GM12801 (cell line): ENCODE results near the gene CADM2.

ENCODE experiments used
- TF ChIP-seq, protein P1 (sequence below): IDR thresholded peaks from one replicate; pipeline ENCODE4 v1.5.1; 2011; ENCODE audit warnings: control low read depth; ENCODE audit not compliant: insufficient read length; ENCODE audit errors: extremely low read depth

The CADM2 gene

DNA sequence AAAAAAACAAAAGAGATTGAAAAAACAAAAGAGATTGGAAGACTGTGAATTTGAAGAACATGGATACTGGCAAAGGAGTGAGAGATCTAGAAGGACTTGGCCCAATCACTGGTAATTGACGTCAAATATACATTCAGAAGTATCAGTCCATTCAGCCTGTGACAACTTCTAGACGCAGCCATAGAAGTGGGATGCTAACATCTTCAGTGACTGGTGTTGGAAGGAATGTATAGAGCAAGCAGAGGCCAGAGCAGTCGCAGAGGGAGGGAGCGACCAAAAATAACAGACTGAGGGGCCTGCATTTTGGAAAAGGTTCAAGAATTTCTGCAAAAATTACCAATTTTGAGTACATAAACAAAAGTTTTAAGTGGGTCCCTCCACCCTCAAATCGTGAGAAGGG, 473.3 kb downstream of the CADM2 start:
- TF ChIP-seq, protein P1, sequence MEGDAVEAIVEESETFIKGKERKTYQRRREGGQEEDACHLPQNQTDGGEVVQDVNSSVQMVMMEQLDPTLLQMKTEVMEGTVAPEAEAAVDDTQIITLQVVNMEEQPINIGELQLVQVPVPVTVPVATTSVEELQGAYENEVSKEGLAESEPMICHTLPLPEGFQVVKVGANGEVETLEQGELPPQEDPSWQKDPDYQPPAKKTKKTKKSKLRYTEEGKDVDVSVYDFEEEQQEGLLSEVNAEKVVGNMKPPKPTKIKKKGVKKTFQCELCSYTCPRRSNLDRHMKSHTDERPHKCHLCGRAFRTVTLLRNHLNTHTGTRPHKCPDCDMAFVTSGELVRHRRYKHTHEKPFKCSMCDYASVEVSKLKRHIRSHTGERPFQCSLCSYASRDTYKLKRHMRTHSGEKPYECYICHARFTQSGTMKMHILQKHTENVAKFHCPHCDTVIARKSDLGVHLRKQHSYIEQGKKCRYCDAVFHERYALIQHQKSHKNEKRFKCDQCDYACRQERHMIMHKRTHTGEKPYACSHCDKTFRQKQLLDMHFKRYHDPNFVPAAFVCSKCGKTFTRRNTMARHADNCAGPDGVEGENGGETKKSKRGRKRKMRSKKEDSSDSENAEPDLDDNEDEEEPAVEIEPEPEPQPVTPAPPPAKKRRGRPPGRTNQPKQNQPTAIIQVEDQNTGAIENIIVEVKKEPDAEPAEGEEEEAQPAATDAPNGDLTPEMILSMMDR, result no peak

DNA sequence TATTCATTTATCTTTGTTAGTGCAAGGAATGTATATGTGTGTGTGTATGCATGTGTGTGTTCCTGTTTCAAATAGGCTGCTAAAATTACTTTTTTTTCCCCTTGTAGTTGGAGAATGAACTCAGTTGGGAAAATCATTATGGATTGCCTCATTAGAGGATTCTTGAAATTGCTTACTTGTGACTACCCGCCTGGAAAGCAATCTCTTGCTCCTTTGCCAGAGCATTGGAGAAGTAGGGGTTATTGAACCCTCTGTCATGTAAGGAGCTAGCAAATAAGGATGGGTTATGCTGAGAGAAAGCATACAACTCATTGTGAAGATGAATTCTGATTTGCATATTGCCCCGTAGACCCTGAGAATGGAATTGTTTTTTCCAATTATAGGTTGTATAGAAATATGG, 474.5 kb downstream of the CADM2 start:
- TF ChIP-seq, protein P1, result no peak

DNA sequence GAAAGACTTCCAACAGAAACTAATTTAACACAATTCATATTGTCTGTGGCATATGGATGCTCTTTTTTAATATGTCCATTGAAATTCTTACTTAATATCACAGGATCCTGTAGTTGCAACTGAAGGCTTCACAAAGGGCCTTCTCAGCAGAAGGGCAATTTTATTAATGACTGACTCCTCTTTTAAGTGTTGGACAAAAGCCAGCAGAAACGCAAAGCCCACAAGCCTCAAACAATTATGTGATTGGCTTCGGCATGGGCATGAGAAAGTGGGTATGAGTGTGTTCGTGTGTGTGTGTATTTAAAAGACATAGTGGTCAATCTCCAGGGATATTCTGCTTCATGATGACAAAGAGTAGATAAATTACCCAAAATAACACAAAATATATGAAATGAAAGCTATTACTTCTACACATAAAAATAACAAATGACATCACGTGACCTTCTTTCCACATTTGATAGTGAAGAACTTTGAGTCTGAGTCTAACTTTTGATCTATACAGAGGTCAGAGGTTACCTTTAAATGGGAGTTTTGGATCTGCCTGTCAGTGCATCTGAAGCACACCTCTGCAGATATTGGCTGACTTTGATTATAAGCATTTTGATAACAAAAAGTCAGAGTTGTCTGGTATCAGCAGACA, 496.9 kb downstream of the CADM2 start:
- TF ChIP-seq, protein P1, result no peak

DNA sequence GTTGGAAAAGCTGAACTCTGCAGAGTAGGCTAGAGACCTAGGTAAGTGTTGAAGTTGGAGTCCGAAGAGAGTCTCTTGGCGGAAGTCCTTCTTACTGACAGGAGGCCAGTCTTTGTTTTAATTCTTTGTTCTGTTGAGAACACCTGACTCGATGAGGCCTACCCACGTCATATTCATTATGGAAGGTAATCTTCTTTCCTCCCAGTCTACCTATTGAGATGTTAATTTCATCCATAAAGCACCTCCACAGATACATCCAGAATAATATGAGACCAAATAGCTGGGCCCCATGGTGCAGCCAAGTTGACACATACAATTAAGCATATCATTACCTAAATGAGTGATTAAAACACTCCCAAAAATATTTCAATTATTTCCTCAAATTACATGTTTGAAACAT, 515.5 kb downstream of the CADM2 start:
- TF ChIP-seq, protein P1, result no peak

DNA sequence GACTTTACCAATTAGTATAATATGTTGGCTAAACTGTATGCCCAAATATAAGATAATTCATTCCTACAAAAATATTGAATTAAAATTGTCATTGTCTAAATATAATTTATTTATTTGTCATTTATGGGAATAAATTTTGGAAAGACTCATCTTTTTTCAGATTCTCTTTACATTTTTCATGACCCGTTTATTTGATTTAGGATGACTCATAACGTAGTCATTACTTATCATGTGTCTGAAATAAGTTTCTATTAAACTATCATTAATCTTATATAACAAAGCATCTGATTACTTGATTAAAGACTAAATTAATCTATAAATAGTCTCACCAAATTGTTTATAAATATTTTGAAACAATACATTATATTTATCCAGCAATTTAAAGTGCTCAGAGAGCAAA, 516.6 kb downstream of the CADM2 start:
- TF ChIP-seq, protein P1, result no peak

DNA sequence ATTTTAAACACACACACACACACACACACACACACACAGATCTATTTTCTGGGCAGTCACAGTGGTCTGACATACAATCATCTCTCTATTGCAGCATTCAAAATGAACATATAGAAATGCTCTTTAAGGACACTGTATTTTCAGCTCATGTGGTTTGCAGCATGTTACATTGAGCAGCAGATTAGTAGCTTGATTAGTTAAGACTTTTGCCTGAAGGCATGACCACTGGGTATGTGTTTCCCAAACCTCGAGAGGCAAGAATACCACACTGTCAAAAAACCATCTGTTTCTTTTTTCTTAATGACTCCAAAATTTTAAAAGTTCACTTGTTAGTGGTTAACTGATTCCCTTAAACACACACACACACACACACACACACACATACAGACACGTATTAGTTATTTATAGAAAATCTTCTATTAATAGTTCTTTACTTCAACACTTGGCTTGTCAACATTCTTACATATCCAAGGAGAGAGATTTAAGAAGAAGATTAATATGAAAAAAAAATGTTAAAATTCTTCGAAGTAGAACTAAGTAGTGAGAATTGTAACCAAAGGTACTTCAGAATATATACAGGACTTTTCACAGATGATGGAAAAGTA, 518.2 kb downstream of the CADM2 start:
- TF ChIP-seq, protein P1, result no peak

DNA sequence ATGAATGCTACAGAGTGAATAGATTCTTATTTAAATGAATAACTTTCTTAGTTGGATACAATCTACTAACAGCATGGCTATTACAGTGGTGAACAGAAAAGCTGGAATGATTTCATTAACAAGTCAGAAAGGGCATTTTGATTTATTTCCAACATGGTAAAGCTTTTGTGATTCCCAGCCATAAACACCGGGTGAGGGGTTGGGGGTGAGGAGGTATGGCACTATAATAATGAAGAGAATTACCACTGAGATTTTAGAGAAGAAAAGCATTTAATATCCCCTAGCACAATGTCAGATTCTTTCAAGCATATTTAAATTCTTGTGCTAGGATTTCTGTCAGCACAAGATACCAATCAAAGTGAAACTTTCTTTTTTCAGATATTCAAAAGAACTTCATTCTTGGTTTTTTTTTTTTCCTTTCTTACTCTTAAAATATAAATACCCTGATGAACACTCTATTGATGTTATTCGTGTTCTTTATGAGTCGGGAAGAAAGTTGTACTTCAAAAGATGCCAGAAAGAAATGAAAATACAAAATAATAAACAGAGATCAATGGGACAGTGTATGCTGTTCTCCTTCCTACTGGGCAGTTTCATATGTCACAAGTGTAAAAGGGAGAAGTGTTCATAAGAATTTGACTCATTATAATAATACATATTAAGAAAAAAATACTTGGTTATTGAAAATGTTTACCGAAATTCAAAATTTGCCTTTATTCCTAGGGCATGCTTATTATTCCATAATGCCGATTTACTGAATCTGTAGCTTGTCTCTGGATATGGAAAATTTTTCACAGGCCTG, 522.8 kb downstream of the CADM2 start:
- TF ChIP-seq, protein P1, result no peak
